Measurements from ENCODE around the gene MAPT. TPM values are rescaled to one million over a fixed set of nuclear protein-coding genes. Genes with fewer than 3 reads are reported as not detected.
"Not testable (repeated sequence)": the region's sequence is repeated elsewhere in the genome, so short reads cannot be mapped to it uniquely, and the experiment has no call there.

Gene MAPT
- total RNA-seq, 1 experiment from 2014 or later, result 0.06 TPM

- DNase-seq (ENCODE audit: low read depth), result no peak
Measured at GRCh38 chr17:45900723-45901415, 6.5 kb downstream of the MAPT start.

GRCh38 chr17:45902892-45903346 is 8.6 kb downstream of the MAPT start:
- no peak for DNase-seq (ENCODE audit: low read depth)

GRCh38 chr17:45904866-45905265 is 10.5 kb downstream of the MAPT start:
- DNase-seq (ENCODE audit: low read depth), result no peak

- DNase-seq (ENCODE audit: low read depth), result no peak
Measured at GRCh38 chr17:45905814-45906213, 11.5 kb downstream of the MAPT start.

GRCh38 chr17:45906237-45906636 is 11.9 kb downstream of the MAPT start:
- no peak for DNase-seq (ENCODE audit: low read depth)

- no peak for DNase-seq (ENCODE audit: low read depth)
Measured at GRCh38 chr17:45906927-45907622, 12.7 kb downstream of the MAPT start.

GRCh38 chr17:45907750-45908395 is 13.5 kb downstream of the MAPT start:
- DNase-seq (ENCODE audit: low read depth), result no peak

- DNase-seq (ENCODE audit: low read depth), result no peak
Measured at GRCh38 chr17:45908460-45908859, 14.1 kb downstream of the MAPT start.

- no peak for DNase-seq (ENCODE audit: low read depth)
Measured at GRCh38 chr17:45908935-45909334, 14.6 kb downstream of the MAPT start.

- no peak for DNase-seq (ENCODE audit: low read depth)
Measured at GRCh38 chr17:45910667-45911066, 16.3 kb downstream of the MAPT start.

GRCh38 chr17:45912319-45912718 is 18.0 kb downstream of the MAPT start:
- DNase-seq (ENCODE audit: low read depth), result no peak

- not testable (repeated sequence) for DNase-seq (ENCODE audit: low read depth)
Measured at GRCh38 chr17:45913030-45913429, 18.7 kb downstream of the MAPT start.

GRCh38 chr17:45914047-45914717 is 19.8 kb downstream of the MAPT start:
- DNase-seq (ENCODE audit: low read depth), result no peak

- DNase-seq (ENCODE audit: low read depth), result no peak
Measured at GRCh38 chr17:45915263-45915662, 20.9 kb downstream of the MAPT start.

- DNase-seq (ENCODE audit: low read depth), result no peak
Measured at GRCh38 chr17:45917081-45917480, 22.7 kb downstream of the MAPT start.

GRCh38 chr17:45918241-45918745 is 23.9 kb downstream of the MAPT start:
- DNase-seq (ENCODE audit: low read depth), result no peak

- DNase-seq (ENCODE audit: low read depth), result no peak
Measured at GRCh38 chr17:45919136-45919535, 24.8 kb downstream of the MAPT start.

- DNase-seq (ENCODE audit: low read depth), result no peak
Measured at GRCh38 chr17:45920083-45920482, 25.7 kb downstream of the MAPT start.

- DNase-seq (ENCODE audit: low read depth), result no peak
Measured at GRCh38 chr17:45923511-45924268, 29.3 kb downstream of the MAPT start.

- DNase-seq (ENCODE audit: low read depth), result no peak
Measured at GRCh38 chr17:45924332-45924820, 30.0 kb downstream of the MAPT start.

GRCh38 chr17:45925311-45925710 is 31.0 kb downstream of the MAPT start:
- DNase-seq (ENCODE audit: low read depth), result no peak

All from Daoy (cell line).